ENCODE results near the gene ACKR3. TPM values are rescaled to one million over a fixed set of nuclear protein-coding genes. Genes with fewer than 3 reads are reported as not detected.

Gene ACKR3
- total RNA-seq, 2 experiments from 2014 or later = 0.46 to 2.1 TPM

DNA sequence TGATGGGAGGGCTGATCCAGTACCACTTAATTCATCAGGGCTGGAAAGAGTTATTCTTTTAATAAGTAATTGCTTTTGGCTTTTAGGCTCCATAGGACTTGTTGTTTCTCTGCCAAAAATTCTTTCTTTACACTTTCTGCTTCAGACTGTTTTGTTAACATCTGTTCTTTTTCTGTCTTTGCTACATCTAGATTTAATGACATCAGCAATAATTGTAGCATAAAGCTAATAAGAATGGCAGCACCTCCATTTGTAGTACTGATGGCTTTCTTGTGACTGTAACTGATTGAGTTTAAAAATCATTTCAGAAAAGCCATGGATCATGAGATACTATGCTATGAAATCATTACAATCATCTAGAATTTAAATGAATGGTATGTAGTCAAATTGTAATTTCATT is 46.4 kb upstream of the ACKR3 start:
- Histone ChIP-seq H4K20me1 (ENCODE audit: insufficient read depth, low read length) (no peaks in the 10 kb centered on the region), H3K9me2 (ENCODE audit: insufficient read depth, low read length) (no peaks in the 10 kb centered on the region), H3K4me1 (ENCODE audit: insufficient read depth, low read length, poor library complexity, severe bottlenecking) (peaks cover 10% of the 10 kb centered on the region), H3K27ac (ENCODE audit: low read depth, low read length, poor library complexity, severe bottlenecking) (no peak overlapping the region), H3K36me3 (ENCODE audit: insufficient read depth, low read length) (no peaks in the 10 kb centered on the region), H3K4me2 (ENCODE audit: low read length) (no peak overlapping the region), H3K4me3 (ENCODE audit: low read depth, low read length, poor library complexity, severe bottlenecking) (no peak overlapping the region), H3K9me3 (ENCODE audit: low read length) (no peaks in the 10 kb centered on the region), H2AFZ (ENCODE audit: low read length) (no peak overlapping the region), H3K79me2 (ENCODE audit: insufficient read depth, low read depth, low read length) (no peaks in the 10 kb centered on the region)
- CTCF ChIA-PET (ENCODE audit: unreplicated experiment) = no interaction called here
- BruUV-seq (replicated peaks) = no TSS peak
- intact Hi-C loops (cut with micrococcal nuclease; ENCODE audit: unreplicated experiment) = no loop called here
- no peak for DNase-seq (ENCODE audit: low spot score)
- no peak for TF ChIP-seq EZH2phosphoT487 (IDR thresholded peaks at IDR 0.05; ENCODE audit: borderline replicate concordance, low read depth, low read length)
- TF ChIP-seq, protein P1, sequence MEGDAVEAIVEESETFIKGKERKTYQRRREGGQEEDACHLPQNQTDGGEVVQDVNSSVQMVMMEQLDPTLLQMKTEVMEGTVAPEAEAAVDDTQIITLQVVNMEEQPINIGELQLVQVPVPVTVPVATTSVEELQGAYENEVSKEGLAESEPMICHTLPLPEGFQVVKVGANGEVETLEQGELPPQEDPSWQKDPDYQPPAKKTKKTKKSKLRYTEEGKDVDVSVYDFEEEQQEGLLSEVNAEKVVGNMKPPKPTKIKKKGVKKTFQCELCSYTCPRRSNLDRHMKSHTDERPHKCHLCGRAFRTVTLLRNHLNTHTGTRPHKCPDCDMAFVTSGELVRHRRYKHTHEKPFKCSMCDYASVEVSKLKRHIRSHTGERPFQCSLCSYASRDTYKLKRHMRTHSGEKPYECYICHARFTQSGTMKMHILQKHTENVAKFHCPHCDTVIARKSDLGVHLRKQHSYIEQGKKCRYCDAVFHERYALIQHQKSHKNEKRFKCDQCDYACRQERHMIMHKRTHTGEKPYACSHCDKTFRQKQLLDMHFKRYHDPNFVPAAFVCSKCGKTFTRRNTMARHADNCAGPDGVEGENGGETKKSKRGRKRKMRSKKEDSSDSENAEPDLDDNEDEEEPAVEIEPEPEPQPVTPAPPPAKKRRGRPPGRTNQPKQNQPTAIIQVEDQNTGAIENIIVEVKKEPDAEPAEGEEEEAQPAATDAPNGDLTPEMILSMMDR (conservative IDR thresholded peaks at IDR 0.05; ENCODE audit: low read length) = no peak
- POLR2A ChIA-PET = interaction anchor here (1.4 kb wide), 1 partner anchor 46 kb away, joined by 4 read pairs; the partner anchor contains the start of gene ACKR3

DNA sequence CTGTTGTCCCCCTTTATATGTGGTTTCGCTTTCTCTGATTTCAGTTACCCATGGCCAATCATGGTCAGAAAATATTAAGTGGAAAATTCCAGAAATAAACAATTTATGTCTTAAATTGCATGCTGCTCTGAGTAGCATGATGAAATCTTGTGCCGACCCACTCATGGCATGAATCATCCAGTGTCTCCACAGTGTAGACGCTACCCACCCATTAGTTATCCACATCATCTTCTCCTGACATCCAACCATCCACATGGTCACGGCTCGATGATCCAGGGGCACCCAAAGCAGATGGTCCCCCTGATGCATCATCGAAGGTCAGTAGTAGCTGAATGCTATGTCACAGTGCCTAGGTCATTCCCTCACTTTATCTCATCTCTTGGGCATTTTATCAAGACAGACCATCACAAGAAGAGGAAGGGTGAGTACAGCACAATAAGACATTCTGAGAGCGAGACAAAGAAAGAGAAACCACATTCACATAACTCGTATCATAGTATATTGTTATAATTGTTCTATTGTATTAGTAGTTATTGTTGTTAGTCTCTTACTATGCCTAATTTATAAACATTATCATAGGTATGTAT is 44.1 kb upstream of the ACKR3 start:
- TF ChIP-seq, protein P1 (conservative IDR thresholded peaks at IDR 0.05; ENCODE audit: low read length) = no peak
- CTCF ChIA-PET (ENCODE audit: unreplicated experiment) = no interaction called here
- Histone ChIP-seq H3K4me2 (ENCODE audit: low read length) (no peak overlapping the region), H3K79me2 (ENCODE audit: insufficient read depth, low read depth, low read length) (no peaks in the 10 kb centered on the region), H2AFZ (ENCODE audit: low read length) (no peak overlapping the region), H3K4me3 (ENCODE audit: low read depth, low read length, poor library complexity, severe bottlenecking) (no peak overlapping the region), H3K4me1 (ENCODE audit: insufficient read depth, low read length, poor library complexity, severe bottlenecking) (peaks cover 5% of the 10 kb centered on the region), H3K27ac (ENCODE audit: low read depth, low read length, poor library complexity, severe bottlenecking) (no peak overlapping the region), H3K9me2 (ENCODE audit: insufficient read depth, low read length) (no peaks in the 10 kb centered on the region), H3K36me3 (ENCODE audit: insufficient read depth, low read length) (no peaks in the 10 kb centered on the region), H4K20me1 (ENCODE audit: insufficient read depth, low read length) (no peaks in the 10 kb centered on the region), H3K9me3 (ENCODE audit: low read length) (no peaks in the 10 kb centered on the region)
- BruUV-seq (replicated peaks) = no TSS peak
- DNase-seq (ENCODE audit: low spot score) = no peak
- intact Hi-C loops (cut with micrococcal nuclease; ENCODE audit: unreplicated experiment) = no loop called here
- POLR2A ChIA-PET = no interaction called here

DNA sequence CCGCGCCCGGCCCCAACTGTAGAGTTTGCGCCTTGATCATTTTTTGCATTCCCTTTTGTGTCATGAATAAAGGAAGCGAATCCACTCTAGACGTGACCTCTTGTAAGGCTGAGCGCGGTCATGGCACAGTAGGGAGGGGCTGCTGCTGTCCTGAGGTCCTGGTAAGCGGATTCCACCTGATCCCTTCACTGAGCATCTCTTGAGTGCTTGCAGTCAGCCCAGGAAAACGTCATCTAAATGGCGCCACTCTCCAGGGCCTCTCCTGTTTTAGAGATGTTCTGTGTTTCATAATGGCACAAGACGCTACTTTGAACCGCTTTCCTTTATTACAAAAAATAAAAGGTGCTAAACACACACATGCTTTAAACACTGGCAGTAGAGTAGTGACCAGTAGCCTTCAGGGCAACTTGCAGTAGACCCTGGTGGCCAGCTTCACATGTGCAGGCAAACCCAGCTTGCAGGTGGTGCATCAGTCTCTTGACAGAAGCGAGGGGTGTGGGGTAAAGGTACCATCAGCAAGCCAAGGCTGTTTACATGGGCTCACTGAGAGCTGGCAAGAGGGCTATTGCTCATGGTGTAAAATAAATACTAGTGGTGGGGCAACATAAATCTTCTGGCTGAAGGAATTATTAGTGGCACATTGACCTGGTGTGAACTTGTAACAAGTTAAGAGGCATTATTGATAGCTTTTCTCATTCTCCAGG is 43.0 kb upstream of the ACKR3 start:
- Histone ChIP-seq H3K4me1 (ENCODE audit: insufficient read depth, low read length, poor library complexity, severe bottlenecking) (no peaks in the 10 kb centered on the region), H3K36me3 (ENCODE audit: insufficient read depth, low read length) (no peaks in the 10 kb centered on the region), H3K79me2 (ENCODE audit: insufficient read depth, low read depth, low read length) (no peaks in the 10 kb centered on the region), H2AFZ (ENCODE audit: low read length) (no peak overlapping the region), H3K9me3 (ENCODE audit: low read length) (no peaks in the 10 kb centered on the region), H3K9me2 (ENCODE audit: insufficient read depth, low read length) (no peaks in the 10 kb centered on the region), H4K20me1 (ENCODE audit: insufficient read depth, low read length) (no peaks in the 10 kb centered on the region), H3K4me2 (ENCODE audit: low read length) (no peak overlapping the region), H3K27ac (ENCODE audit: low read depth, low read length, poor library complexity, severe bottlenecking) (no peak overlapping the region), H3K4me3 (ENCODE audit: low read depth, low read length, poor library complexity, severe bottlenecking) (no peak overlapping the region)
- BruUV-seq (replicated peaks) = no TSS peak
- intact Hi-C loops (cut with micrococcal nuclease; ENCODE audit: unreplicated experiment) = no loop called here
- ChIA-PET POLR2A (no interaction called here), CTCF (ENCODE audit: unreplicated experiment) (no interaction called here)
- DNase-seq (ENCODE audit: low spot score) = no peak
- no peak for TF ChIP-seq EZH2phosphoT487 (IDR thresholded peaks at IDR 0.05; ENCODE audit: borderline replicate concordance, low read depth, low read length)
- TF ChIP-seq, protein P1 (conservative IDR thresholded peaks at IDR 0.05; ENCODE audit: low read length) = no peak
